NCI-H1930 (cell line): Measurements from ENCODE around the gene ANXA3.

Source experiments
- DNase-seq, 2 experiments: peaks; one replicate each; lab custom pipeline; 2025; lab: John Stamatoyannopoulos, UW

Gene ANXA3

GRCh38 chr4:78644744-78645330, 93.3 kb downstream of the ANXA3 start:
- no peak for DNase-seq

GRCh38 chr4:78645853-78646757, 94.5 kb downstream of the ANXA3 start:
- DNase-seq = no peak

- DNase-seq = no peak
Measured at GRCh38 chr4:78647272-78647671, 95.7 kb downstream of the ANXA3 start.

- DNase-seq = no peak
Measured at GRCh38 chr4:78648640-78649363, 97.2 kb downstream of the ANXA3 start.

GRCh38 chr4:78650106-78651024, 98.8 kb downstream of the ANXA3 start:
- DNase-seq = no peak

- DNase-seq = no peak
Measured at GRCh38 chr4:78651250-78651860, 99.8 kb downstream of the ANXA3 start.

- no peak for DNase-seq
Measured at GRCh38 chr4:78652282-78652876, 100.8 kb downstream of the ANXA3 start.

GRCh38 chr4:78653655-78654054, 102.1 kb downstream of the ANXA3 start:
- no peak for DNase-seq

- DNase-seq = no peak
Measured at GRCh38 chr4:78654807-78655206, 103.2 kb downstream of the ANXA3 start.

- DNase-seq = no peak
Measured at GRCh38 chr4:78656968-78657445, 105.4 kb downstream of the ANXA3 start.

GRCh38 chr4:78659264-78659663, 107.7 kb downstream of the ANXA3 start:
- DNase-seq = no peak

GRCh38 chr4:78659665-78660064, 108.1 kb downstream of the ANXA3 start:
- DNase-seq = no peak
